ENCODE data around the gene TRPT1.
A peak's percentile ranks its signal among the peaks of the same experiment; 100 is the strongest.

The TRPT1 gene

DNA sequence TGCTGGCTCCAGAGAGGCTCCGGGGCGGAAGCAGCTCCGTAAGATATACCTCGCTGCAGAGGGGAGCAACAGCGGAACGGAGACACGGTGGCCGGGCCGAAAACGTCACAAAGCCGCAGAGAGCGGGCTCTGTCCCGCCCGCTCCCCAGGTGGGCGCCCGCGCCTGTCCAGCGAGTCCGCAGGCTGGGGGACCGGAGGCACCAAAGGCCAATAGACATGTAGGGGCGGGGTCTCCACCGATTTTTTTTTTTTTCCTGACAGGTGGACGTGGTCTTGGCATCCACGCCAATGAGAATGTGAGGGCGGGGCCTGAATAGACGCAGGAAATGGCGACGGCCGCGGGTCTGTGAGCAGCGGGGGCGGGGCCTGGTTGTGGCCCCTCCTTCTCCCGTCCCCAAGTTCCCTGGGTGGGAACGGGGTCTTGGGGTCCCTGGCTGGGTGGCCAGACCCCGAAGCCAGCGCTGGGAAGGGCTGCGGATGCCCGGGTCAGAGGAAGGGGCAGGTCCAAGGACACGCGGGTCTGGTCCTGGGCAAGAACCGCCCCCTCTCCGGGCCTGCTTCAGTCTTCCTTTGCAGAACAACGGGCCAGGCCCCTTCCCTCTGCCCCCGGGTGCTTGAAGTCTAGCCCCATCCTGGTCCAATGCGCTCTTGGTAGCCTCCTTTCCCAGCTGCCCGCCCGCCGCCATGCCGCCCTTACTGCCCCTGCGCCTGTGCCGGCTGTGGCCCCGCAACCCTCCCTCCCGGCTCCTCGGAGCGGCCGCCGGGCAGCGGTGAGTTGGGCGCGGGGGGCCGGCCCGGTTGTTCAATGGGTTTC, 4.4 kb upstream of the TRPT1 start, which contains the start of gene DNAJC4:
TSS of gene DNAJC4 (plus strand) at position 378 of the 814 bp plus-strand sequence. CDS start at position 685, 307 bp downstream.
- DNase-seq (ENCODE audit: low read depth in 2 of 2) = peak; percentile 66 to 77

- DNase-seq (ENCODE audit: low read depth in 2 of 2) = no peak
Observed at GRCh38 chr11:64229744-64230170, 3.8 kb upstream of the TRPT1 start.

GRCh38 chr11:64229090-64229743, 3.2 kb upstream of the TRPT1 start:
- DNase-seq (ENCODE audit: low read depth in 2 of 2) = no peak

DNA sequence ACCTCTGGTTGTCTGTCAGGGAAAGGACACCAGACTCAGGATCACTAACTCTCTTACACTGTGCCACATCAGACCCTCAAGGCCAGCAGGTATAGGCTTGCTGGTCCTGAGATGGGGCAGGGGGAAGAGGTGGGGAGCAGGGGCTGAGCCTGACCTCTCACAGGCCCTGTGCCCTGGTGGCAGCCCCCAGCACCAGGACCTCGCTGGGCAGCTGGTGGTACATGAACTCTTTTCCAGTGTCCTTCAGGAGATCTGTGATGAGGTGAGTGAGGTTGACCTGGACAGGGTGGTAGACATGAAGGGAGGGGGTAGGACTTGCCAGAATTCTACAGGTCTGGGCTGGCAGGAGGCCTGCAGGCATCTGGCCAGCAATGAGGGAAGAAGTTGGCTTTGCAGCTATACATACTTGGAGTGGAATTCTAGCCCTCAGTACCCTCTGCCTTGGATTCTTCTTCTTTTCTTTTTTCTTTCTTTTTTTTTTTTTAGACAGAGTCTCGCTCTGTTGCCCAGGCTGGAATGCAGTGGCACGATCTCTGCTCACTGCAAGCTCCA, 1.5 kb upstream of the TRPT1 start:
- DNase-seq (ENCODE audit: low read depth in 2 of 2) = no peak

- DNase-seq (ENCODE audit: low read depth in 2 of 2) = no peak
Observed at GRCh38 chr11:64226507-64227051, 593 bp upstream of the TRPT1 start.

DNA sequence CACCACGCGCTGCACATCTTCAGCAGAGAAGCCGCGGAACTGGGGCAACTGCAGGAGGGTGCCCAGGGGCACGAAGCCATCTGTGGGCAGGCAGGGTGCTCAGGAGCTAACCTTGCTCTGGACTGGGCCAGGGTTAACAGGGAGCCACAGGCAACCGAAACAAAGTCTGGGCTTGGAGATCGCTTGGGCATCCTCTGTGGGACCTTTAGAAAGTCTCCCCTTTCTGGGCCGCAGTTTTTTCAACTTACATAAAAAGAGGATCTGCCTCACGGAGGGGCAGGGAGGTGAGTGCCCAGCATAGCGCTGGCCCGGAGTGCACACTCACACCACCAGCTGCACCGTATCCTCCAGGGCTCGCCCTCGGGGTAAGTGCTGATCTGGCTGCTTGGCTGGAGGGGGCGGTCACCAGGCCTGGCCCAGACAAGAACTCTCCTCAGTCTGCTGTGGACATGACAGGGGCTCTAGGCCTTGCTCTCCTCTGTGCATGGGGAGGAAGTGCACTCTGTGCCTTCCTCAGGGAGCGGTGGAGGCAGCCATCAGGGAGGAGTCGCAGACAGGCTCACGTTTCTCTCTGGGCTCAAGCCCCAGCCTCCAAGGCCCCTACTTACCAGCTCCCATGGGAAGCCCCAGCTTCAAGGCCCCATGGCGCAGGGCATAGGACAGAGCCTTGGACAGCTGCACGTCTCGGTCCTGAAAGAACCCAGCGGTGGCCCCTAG, 937 bp downstream of the TRPT1 start:
- DNase-seq (ENCODE audit: low read depth in 2 of 2) = no peak

- DNase-seq (ENCODE audit: low read depth in 2 of 2) = no peak
Observed at GRCh38 chr11:64224151-64224890, 1.7 kb downstream of the TRPT1 start.

GRCh38 chr11:64223001-64223651, 2.9 kb downstream of the TRPT1 start:
- no peak for DNase-seq (ENCODE audit: low read depth in 2 of 2)

GRCh38 chr11:64222651-64223000, 3.4 kb downstream of the TRPT1 start:
- DNase-seq (ENCODE audit: low read depth in 2 of 2) = no peak

DNA sequence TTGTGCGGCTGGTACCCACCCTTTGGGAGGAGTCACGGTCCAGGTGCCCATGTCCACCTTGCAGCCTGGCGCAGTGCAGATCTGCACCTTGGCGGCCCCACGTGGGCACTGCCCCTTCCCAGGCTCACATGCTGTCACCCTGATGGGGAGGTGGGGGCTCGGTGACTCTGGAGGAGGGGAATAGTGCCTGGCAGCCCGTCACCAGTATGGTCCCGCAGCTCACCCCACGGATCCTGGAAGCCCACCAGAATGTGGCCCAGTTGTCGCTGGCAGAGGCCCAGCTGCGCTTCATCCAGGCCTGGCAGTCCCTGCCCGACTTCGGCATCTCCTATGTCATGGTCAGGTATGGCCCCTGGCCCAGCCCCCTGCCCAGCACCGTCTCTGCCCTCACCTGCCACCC, 5.2 kb downstream of the TRPT1 start:
- DNase-seq (ENCODE audit: low read depth in 2 of 2) = no peak

DNA sequence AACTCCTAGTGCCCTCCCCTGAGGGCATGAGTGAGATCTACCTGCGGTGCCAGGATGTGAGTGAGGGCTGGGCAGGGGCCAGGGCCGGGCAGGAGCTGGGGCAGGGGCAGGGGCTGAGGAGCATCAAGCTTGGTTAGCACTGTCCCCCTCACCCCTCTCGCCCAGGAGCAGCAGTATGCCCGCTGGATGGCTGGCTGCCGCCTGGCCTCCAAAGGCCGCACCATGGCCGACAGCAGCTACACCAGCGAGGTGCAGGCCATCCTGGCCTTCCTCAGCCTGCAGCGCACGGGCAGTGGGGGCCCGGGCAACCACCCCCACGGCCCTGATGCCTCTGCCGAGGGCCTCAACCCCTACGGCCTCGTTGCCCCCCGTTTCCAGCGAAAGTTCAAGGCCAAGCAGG, 5.7 kb downstream of the TRPT1 start:
- DNase-seq (ENCODE audit: low read depth in 2 of 2) = no peak

DNA sequence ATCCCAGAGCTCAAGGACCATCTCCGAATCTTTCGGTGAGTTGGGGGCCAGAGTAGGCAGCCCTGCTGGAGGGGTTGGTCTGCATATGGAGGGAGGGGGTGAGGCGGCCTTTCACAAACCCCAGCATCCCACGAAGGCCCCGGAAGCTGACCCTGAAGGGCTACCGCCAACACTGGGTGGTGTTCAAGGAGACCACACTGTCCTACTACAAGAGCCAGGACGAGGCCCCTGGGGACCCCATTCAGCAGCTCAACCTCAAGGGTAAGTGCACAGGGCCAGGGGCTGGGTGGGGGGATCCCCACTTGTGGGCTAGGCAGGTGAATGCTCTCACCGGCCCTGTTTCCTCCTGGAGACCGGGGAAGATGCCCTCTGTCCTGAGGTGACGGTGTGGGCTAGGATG, 6.2 kb downstream of the TRPT1 start:
- no peak for DNase-seq (ENCODE audit: low read depth in 2 of 2)

DNA sequence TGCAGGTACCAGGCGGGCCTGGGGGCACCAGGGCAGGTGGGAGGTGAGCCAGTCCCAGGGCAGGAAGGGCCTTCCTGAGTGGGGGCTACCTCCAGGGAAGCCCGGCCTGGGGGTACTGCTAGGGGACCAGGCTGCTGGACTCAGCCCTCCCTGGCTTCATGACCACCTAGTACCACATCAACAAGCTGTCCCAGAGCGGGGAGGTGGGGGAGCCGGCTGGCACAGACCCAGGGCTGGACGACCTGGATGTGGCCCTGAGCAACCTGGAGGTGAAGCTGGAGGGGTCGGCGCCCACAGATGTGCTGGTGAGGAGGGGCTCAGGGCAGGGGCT, 6.7 kb downstream of the TRPT1 start:
- DNase-seq (ENCODE audit: low read depth in 2 of 2) = no peak

- DNase-seq (ENCODE audit: low read depth in 2 of 2) = no peak
Observed at GRCh38 chr11:64218628-64219353, 7.2 kb downstream of the TRPT1 start.

DNA sequence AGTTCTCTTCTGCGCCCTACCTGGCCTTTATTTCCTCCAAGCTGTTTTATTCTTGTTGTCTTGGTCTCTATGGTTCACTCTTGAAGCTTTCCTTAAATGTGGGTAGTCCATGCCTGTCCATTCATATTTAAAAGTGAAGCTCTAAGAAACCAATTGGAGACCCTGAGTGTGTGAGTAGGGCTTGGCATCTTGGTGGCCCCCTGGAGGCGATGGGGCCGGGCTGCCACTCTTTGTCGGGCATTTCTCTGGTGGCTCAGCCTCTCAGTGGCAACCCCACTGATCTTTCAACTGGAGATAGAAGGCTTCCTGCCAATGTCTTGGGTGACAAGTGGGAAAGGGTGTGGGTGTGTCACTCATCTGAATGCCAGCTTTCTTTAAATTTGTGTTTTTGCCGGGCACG, 9.1 kb downstream of the TRPT1 start:
- no peak for DNase-seq (ENCODE audit: low read depth in 2 of 2)

- no peak for DNase-seq (ENCODE audit: low read depth in 2 of 2)
Observed at GRCh38 chr11:64211181-64211872, 14.7 kb downstream of the TRPT1 start.

GRCh38 chr11:64210301-64211020, 15.5 kb downstream of the TRPT1 start:
- DNase-seq (ENCODE audit: low read depth in 2 of 2) = no peak

GRCh38 chr11:64209563-64209843, 16.5 kb downstream of the TRPT1 start:
- DNase-seq (ENCODE audit: low read depth in 2 of 2) = no peak
